Effector memory CD4-positive, alpha-beta T cell (primary cell): ENCODE data around the gene S100A14.

Experiments used
- DNase-seq, 3 donors: peaks; one replicate each; pipeline ENCODE4 v3.0.0-alpha.2; 2020
- H3K27ac ChIP-seq: 2 replicates; pipeline ENCODE4 v1.7.0; 2013; ENCODE audit warnings: mild to moderate bottlenecking, low read length, moderate library complexity; ENCODE audit not compliant: insufficient read depth, poor library complexity, severe bottlenecking
- H3K27me3 ChIP-seq: replicated peaks from 2 replicates; pipeline ENCODE4 v1.7.0; 2013; ENCODE audit warnings: mild to moderate bottlenecking, low read length; ENCODE audit not compliant: insufficient read depth, control insufficient read depth, poor library complexity, severe bottlenecking
- H3K36me3 ChIP-seq: 2 replicates; pipeline ENCODE4 v1.7.0; 2013; ENCODE audit warnings: mild to moderate bottlenecking, low read length, moderate library complexity; ENCODE audit not compliant: control insufficient read depth, insufficient read depth
- H3K4me1 ChIP-seq: 2 replicates; pipeline ENCODE4 v1.7.0; 2013; ENCODE audit warnings: low read length, mild to moderate bottlenecking; ENCODE audit not compliant: control insufficient read depth, insufficient read depth, poor library complexity, severe bottlenecking
- H3K4me3 ChIP-seq: 2 replicates; pipeline ENCODE4 v1.7.0; 2013; ENCODE audit warnings: low read length, low read depth, mild to moderate bottlenecking; ENCODE audit not compliant: insufficient read depth, poor library complexity, severe bottlenecking
- H3K9me3 ChIP-seq: 2 replicates; pipeline ENCODE4 v1.7.0; 2013; ENCODE audit warnings: mild to moderate bottlenecking, low read length, moderate library complexity; ENCODE audit not compliant: control insufficient read depth

The S100A14 gene

GRCh38 chr1:153629971-153630370 lies 13.8 kb upstream of the S100A14 start:
- DNase-seq: no peak
- no peak overlapping the region for H3K4me3 ChIP-seq
- H3K36me3 ChIP-seq: no peaks in the 10 kb centered on the region
- H3K9me3 ChIP-seq: no peaks in the 10 kb centered on the region
- H3K27ac ChIP-seq: no peak overlapping the region
- peaks cover under 1% of the 10 kb centered on the region for H3K4me1 ChIP-seq
- no peaks in the 10 kb centered on the region for H3K27me3 ChIP-seq

GRCh38 chr1:153629343-153629665 lies 13.2 kb upstream of the S100A14 start:
- Histone ChIP-seq H3K4me3 (no peak overlapping the region), H3K4me1 (no peaks in the 10 kb centered on the region), H3K27ac (no peak overlapping the region), H3K9me3 (no peaks in the 10 kb centered on the region), H3K36me3 (no peaks in the 10 kb centered on the region), H3K27me3 (no peaks in the 10 kb centered on the region)
- DNase-seq: no peak

GRCh38 chr1:153628638-153629342 lies 12.7 kb upstream of the S100A14 start:
- no peak overlapping the region for H3K4me3 ChIP-seq
- H3K36me3 ChIP-seq: no peaks in the 10 kb centered on the region
- no peak for DNase-seq
- H3K27me3 ChIP-seq: no peaks in the 10 kb centered on the region
- no peak overlapping the region for H3K27ac ChIP-seq
- no peaks in the 10 kb centered on the region for H3K9me3 ChIP-seq
- no peaks in the 10 kb centered on the region for H3K4me1 ChIP-seq

GRCh38 chr1:153627715-153628626 lies 11.8 kb upstream of the S100A14 start, which contains the start of gene S100A1:
Gene S100A1 (plus strand): TSS chr1:153628434. CDS start chr1:153630522, 2,088 bp downstream.
- H3K27me3 ChIP-seq: no peaks in the 10 kb centered on the region
- no peak within 1 kb of the TSS for H3K4me3 ChIP-seq
- no peaks in the 10 kb centered on the region for H3K9me3 ChIP-seq
- no peak within 1 kb of the TSS for H3K27ac ChIP-seq
- no peaks in the 10 kb centered on the region for H3K36me3 ChIP-seq
- DNase-seq: no peak
- H3K4me1 ChIP-seq: no peaks in the 10 kb centered on the region

GRCh38 chr1:153626904-153627714 lies 11.0 kb upstream of the S100A14 start, which contains the start of gene S100A13:
Gene S100A13 (minus strand): TSS chr1:153627505. CDS start chr1:153626472, 1,033 bp downstream.
- DNase-seq: no peak
- H3K4me1 ChIP-seq: no peaks in the 10 kb centered on the region

GRCh38 chr1:153626477-153626903 lies 10.4 kb upstream of the S100A14 start:
- Histone ChIP-seq H3K27ac (no peak overlapping the region), H3K9me3 (no peaks in the 10 kb centered on the region)

More at GRCh38 chr1:153626904-153627714, 11.0 kb upstream of the S100A14 start, which contains the start of gene S100A13:
- no peak within 1 kb of the TSS for H3K27ac ChIP-seq
- no peaks in the 10 kb centered on the region for H3K36me3 ChIP-seq
- H3K9me3 ChIP-seq: no peaks in the 10 kb centered on the region
- no peak within 1 kb of the TSS for H3K4me3 ChIP-seq
- no peaks in the 10 kb centered on the region for H3K27me3 ChIP-seq

GRCh38 chr1:153624965-153625611 lies 9.0 kb upstream of the S100A14 start:
- DNase-seq: no peak
- Histone ChIP-seq H3K9me3 (no peaks in the 10 kb centered on the region), H3K27ac (no peak overlapping the region), H3K36me3 (no peaks in the 10 kb centered on the region), H3K4me3 (no peak overlapping the region), H3K27me3 (no peaks in the 10 kb centered on the region), H3K4me1 (no peaks in the 10 kb centered on the region)

More at GRCh38 chr1:153626477-153626903, 10.4 kb upstream of the S100A14 start:
- no peaks in the 10 kb centered on the region for H3K4me1 ChIP-seq
- no peaks in the 10 kb centered on the region for H3K36me3 ChIP-seq
- no peak overlapping the region for H3K4me3 ChIP-seq
- DNase-seq: no peak
- H3K27me3 ChIP-seq: no peaks in the 10 kb centered on the region

GRCh38 chr1:153623101-153623500 lies 7.0 kb upstream of the S100A14 start:
- H3K9me3 ChIP-seq: no peaks in the 10 kb centered on the region
- H3K27me3 ChIP-seq: no peaks in the 10 kb centered on the region
- no peak for DNase-seq
- no peak overlapping the region for H3K27ac ChIP-seq
- no peak overlapping the region for H3K4me3 ChIP-seq
- no peaks in the 10 kb centered on the region for H3K4me1 ChIP-seq
- H3K36me3 ChIP-seq: no peaks in the 10 kb centered on the region

GRCh38 chr1:153619171-153619570 lies 3.0 kb upstream of the S100A14 start:
- Histone ChIP-seq H3K36me3 (no peaks in the 10 kb centered on the region), H3K9me3 (no peaks in the 10 kb centered on the region), H3K27me3 (no peaks in the 10 kb centered on the region), H3K4me1 (no peaks in the 10 kb centered on the region), H3K27ac (no peak overlapping the region), H3K4me3 (no peak overlapping the region)
- no peak for DNase-seq
